Panc1 (cell line): Measurements from ENCODE around the gene SYCP2.

Experiments used
- POLR2AphosphoS5 ChIP-seq: IDR thresholded peaks from 2 replicates; pipeline ENCODE4 v1.6.1; 2012; ENCODE audit warnings: mild to moderate bottlenecking, low read depth, low read length, moderate library complexity
- REST ChIP-seq, 2 experiments: IDR thresholded peaks; 2 replicates each; pipeline ENCODE4 v1.6.1; 2011 to 2012; ENCODE audit warnings: low read depth in 2 of 2, control low read depth in 1 of 2, low read length in 1 of 2, mild to moderate bottlenecking in 1 of 2, moderate library complexity in 1 of 2; ENCODE audit not compliant: insufficient read depth in 1 of 2
- SIN3A ChIP-seq: IDR thresholded peaks from 2 replicates; pipeline ENCODE4 v1.6.1; 2012; ENCODE audit warnings: low read depth, mild to moderate bottlenecking, low read length, moderate library complexity, borderline replicate concordance; ENCODE audit not compliant: insufficient read depth
- TF ChIP-seq, protein P1 (sequence below): fragments of 450-650 bp; IDR thresholded peaks from 2 replicates; pipeline ENCODE4 v1.5.1; 2017; ENCODE audit warnings: mild to moderate bottlenecking

DNA sequence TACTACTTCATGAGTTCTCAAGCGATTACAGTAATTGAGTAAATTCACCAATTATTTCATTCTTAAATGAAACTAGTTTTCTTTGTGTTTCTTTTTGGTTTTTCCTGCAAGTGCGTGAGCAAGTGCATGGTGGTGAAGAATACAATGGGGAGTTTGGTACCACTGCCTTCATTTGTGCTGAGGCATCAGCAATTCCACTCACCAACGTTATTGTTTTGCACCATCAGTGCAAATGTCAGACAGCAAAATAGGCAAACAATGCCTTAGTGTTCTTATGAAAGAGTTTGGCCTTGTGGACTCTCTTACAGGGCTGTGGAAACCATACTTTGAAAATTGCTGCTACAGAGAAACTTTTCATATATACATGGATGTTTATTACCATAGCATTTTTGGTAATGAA, 33.0 kb upstream of the SYCP2 start:
- TF ChIP-seq, protein P1, sequence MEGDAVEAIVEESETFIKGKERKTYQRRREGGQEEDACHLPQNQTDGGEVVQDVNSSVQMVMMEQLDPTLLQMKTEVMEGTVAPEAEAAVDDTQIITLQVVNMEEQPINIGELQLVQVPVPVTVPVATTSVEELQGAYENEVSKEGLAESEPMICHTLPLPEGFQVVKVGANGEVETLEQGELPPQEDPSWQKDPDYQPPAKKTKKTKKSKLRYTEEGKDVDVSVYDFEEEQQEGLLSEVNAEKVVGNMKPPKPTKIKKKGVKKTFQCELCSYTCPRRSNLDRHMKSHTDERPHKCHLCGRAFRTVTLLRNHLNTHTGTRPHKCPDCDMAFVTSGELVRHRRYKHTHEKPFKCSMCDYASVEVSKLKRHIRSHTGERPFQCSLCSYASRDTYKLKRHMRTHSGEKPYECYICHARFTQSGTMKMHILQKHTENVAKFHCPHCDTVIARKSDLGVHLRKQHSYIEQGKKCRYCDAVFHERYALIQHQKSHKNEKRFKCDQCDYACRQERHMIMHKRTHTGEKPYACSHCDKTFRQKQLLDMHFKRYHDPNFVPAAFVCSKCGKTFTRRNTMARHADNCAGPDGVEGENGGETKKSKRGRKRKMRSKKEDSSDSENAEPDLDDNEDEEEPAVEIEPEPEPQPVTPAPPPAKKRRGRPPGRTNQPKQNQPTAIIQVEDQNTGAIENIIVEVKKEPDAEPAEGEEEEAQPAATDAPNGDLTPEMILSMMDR: no peak
- TF ChIP-seq POLR2AphosphoS5: no peak
- TF ChIP-seq REST (IDR thresholded peaks at IDR 0.05; ENCODE audit: insufficient read depth in 1 of 2, low read depth in 2 of 2, low read length in 1 of 2): no peak
- TF ChIP-seq SIN3A: no peak
